ENCODE data around the gene ZBTB7C.

Gene ZBTB7C

DNA sequence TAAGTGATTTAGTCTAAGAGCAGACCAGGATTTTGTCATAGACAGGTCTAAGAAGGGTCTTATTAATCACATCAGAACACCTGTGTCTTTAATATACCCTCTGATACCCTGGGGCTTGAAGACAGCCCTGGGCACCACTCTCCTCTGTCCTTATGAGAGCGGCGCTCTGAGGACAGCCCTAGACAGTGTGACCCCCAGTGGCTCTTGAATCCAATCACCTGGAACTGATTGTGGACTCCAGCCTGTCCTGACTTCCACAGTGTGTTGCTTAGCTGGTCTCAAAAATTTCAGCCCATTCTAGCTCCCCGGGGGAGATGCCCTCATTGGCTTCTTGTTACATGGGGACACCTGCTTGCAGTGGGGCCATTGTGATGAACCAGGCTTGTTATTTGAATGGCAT lies 282.9 kb downstream of the ZBTB7C start:
- DNase-seq: no peak

DNA sequence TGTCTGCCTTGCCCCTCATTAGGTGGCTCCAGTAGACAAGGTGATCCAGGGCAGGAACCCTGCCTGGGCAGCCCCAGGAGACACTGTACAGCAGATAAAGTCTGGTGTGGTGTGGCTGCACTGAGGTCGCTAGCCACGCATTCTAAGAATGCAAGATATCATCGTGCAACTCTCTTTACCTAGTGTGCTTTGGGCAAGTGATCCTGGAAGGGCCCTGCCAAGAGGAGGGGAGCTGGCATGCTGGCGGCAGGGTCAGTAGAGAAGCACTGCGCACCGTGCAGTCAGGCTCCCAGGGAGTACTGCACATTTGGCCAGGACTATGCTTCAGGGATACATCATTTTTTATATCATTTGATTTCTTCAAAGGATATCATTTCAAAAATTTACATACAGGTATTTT lies 283.5 kb downstream of the ZBTB7C start:
- DNase-seq: no peak

- DNase-seq: no peak
These were observed 284.1 kb downstream of the ZBTB7C start for GRCh38 chr18:48124857-48125626.

GRCh38 chr18:48123941-48124340 lies 285.2 kb downstream of the ZBTB7C start:
- no peak for DNase-seq

- peak in 15 of 56 donors; percentile 6 to 50 (median 31) for DNase-seq
These were observed 285.9 kb downstream of the ZBTB7C start for GRCh38 chr18:48123324-48123723.

DNA sequence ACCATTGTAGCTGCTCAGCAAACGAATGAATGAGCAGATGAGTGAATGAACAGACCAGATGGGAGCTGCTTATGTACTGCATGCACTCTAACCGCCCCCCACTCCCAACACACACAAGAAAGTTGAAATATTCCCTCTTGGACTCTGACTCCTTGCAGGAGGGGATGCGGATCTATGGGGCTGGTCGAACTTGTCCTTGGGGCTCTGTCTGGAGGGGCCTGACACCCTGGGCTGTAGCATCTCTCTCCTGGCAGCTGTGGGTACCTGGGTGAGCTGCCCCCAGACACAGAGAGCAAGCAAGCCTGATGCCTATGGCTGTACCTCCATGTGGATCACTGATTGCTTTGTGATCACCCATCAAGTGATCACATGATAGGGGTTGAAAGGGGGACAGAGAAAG lies 286.4 kb downstream of the ZBTB7C start:
- DNase-seq: no peak

DNA sequence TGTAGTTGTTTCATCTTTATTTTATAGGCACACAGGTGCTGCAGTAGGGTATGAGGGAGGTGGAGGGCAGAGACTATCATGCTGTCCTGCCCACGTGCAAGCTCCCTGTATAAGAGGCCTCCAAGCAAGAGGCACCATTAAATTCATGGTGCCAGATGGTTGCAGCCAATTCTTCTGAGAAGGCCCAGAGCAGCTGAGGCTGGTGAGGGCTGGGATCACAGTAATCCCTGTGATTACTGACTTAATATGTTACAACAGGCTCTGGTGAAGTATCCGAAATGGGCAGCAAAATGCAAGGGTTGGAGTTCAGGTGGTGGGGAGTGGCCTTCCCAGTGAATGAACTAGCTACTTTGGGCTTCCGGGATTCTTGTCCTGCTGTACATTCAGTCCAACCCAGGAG lies 286.8 kb downstream of the ZBTB7C start:
- no peak for DNase-seq

DNA sequence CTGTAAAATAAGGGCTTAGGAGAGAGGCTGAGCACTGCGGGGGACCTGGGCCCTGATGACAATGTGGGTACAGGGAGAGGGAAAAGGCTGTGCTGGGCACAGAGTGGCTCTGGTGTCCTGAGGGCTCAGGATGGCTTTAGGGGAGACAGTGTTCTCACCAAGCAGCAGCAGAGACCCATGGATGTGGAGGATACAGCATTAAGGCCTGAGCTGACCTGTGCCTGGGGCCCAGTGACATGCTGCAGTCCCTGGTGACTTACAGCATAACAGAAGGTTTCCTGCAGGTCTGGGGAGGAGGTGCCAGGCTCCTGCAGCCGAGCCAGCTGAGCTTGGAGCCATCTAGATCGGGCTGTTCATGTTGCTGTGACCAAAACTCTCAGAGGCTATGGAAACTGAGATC lies 287.4 kb downstream of the ZBTB7C start:
- DNase-seq: no peak

- DNase-seq: no peak
These were observed 290.0 kb downstream of the ZBTB7C start for GRCh38 chr18:48119204-48119603.

- DNase-seq: no peak
These were observed 292.1 kb downstream of the ZBTB7C start for GRCh38 chr18:48116873-48117630.

DNA sequence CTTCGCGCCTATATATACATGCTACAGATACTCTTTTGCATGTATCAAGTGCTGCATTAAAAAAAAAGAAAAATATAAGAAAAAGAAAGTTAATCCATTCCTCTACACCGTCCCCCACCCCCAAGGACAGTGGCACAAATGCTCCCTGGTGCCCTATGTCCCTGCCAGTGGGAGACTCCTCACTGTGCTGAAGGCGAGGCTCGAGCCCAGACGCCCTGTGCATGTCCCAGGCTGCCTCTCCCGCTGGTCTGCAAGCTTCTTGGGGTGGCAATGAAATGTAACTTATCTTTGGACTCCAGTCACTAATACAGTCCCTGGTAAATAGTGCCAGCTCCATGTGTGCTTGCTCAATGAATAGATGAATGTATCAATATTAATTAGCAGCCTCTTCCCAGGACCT lies 293.2 kb downstream of the ZBTB7C start:
- DNase-seq: no peak

DNA sequence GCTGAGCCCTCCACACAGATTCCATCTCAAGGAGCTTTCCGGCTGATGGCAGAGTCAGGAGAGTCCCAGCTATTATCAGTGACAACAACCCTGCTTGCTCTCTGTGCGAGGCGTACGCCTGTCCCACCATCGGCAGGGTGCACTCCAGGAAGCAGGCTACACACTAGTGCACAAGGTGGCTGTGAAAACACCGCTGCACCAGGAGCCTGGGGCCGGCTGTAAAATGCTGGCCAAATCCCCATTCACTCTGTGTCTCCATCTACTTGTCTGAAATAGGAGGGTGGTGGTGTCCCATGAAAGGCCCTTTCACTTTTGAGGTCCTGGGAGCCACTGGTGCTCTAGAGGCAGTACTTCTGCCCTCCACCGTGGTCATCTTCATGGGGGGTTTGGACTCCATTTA lies 295.5 kb downstream of the ZBTB7C start:
- no peak for DNase-seq

- no peak for DNase-seq
These were observed 297.6 kb downstream of the ZBTB7C start for GRCh38 chr18:48111587-48111986.

DNA sequence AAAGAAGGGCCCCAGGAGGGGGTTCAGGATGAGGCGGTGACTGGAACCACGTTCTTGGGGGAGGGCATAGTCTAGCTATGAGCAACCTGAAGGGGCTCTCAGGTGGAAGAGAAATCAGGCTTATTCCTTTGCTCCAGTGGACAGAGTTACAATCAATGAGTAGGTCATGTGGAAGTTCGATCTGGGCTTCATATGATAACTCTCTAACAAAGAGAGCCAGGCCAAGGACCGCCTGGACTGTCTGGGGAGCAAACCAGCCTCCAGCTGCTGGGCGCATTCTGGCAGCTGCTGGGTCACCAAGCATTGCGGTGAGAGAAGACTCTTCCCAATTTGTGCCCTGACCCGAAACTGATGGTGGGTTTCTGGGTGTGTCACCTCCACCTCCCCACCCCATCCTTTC lies 298.4 kb downstream of the ZBTB7C start:
- no peak for DNase-seq

DNA sequence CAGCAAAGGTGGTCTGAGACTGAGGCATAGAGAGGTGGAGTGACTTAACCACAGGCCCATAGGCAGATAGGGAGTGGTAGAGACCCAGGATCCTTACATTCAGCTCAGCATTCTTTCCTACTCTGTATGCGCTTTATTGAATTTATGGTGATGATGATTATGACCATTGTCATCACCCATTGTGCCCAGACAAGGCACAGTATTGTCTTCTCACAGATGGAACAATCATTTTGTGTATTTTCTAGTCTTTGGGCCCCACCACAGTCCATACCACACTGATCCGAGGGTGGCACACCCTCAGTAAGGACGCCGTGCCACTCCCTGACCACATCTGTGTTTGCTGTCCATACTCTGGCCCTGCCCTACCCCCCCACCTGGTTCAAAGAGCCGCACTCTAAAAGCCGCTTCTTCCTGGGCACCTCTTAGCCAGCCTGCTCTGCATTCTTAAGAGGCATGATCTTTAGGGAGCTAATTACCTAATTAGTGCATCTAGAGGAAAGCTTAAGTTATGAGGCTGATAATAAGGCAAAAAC lies 299.2 kb downstream of the ZBTB7C start:
- no peak for DNase-seq

- no peak for DNase-seq
These were observed 301.0 kb downstream of the ZBTB7C start for GRCh38 chr18:48108136-48108535.

DNA sequence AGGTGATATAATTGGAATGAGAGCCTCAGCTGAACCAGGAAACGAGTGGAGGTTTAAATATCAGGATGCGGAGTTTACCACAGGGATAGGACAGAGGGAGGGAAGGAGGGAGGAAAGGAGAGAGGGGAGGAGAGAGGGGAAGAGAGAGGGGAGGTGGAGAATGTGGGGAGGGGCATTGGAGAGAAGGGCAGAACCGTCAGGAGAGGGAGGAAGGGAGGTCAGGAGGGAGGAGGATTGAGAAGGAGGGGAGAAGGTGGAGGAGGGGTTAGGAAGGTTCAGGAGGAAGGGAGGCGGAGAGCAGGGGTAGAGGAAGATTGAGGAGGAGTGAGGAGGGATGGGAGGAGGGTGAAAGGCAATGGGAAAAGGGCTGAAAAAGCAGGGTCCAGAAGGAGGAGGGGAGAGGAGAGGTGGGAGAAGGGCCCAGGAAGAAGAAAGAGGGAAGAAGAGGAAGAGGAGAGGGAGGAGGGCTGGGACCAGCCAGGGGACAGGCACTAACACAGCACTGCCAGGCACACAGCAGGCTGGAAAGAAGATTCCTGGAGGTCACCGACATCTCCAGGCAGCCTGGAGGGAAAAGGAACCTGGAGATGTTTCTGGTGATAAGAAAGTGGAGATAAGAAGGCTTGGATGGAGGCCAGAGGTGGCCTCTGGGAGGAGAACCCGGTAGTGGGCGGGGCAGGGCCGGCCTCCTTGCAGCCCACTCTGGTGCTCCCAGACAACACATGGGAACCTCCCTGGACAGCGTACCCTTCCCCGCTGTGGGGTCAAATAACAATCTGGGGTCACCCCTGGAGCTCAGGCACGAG lies 302.0 kb downstream of the ZBTB7C start:
- DNase-seq: peak in 1 of 56 donors; percentile 4

- DNase-seq: no peak
These were observed 302.7 kb downstream of the ZBTB7C start for GRCh38 chr18:48106498-48106897.

GRCh38 chr18:48105317-48105716 lies 303.9 kb downstream of the ZBTB7C start:
- DNase-seq: no peak

DNA sequence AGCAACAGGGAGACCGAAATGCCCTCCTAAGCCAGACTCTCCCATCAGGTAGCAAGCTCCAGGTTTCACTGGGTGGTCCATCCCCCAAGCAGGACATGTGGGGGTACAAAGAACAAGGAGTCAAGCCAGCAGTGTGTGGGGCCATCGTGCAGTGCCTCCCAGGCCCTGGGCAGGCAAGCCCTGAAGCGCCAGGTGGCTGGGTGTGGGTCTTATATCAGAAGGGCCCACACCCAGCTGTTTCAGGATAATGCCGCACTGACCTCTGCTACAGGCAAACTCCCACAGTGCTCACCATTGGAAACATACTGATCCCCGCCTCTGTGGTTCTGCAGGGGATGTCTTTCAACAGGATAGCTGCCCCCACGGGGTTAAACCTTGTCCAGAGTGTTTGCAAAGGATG lies 304.5 kb downstream of the ZBTB7C start:
- no peak for DNase-seq

DNA sequence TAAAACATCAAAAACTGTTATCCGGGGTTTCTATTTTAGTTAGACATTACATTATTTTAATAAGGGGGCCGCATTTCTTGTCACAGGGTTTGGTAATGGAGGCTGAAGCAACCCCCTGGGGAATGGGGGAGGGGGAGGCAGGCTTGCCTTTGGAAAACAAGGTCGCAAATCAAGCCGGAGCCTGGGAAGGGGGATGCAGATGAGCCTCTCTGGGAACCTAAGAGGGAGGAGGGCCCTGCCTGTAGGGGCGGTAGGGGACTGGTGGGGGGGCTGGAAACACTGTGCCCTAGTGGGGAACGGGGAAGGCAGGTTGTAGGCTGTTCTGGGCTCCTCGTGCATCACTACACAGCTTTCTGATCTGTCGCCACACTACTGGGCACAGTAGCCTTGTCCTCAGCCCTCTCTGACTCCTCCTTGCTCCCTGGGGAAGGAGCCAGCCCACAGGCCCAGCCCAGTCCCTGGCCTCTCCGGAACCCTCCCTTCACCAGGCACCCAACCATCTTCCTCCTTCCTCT lies 308.5 kb downstream of the ZBTB7C start:
- no peak for DNase-seq

- DNase-seq: no peak
These were observed 309.0 kb downstream of the ZBTB7C start for GRCh38 chr18:48100165-48100575.
